Measurements from ENCODE around the gene SCN10A. TPM values are rescaled to one million over a fixed set of nuclear protein-coding genes. Genes with fewer than 3 reads are reported as not detected.

Gene SCN10A
- total RNA-seq, 6 experiments from 2014 or later = not detected

GRCh38 chr3:38648659-38649499, 167.1 kb downstream of the SCN10A start:
- no peak for ATAC-seq
- peaks cover 0 to 16% of the 10 kb centered on the region in 2 donors for H3K27me3 ChIP-seq

GRCh38 chr3:38648024-38648658, 167.9 kb downstream of the SCN10A start:
- TF ChIP-seq, protein P1, sequence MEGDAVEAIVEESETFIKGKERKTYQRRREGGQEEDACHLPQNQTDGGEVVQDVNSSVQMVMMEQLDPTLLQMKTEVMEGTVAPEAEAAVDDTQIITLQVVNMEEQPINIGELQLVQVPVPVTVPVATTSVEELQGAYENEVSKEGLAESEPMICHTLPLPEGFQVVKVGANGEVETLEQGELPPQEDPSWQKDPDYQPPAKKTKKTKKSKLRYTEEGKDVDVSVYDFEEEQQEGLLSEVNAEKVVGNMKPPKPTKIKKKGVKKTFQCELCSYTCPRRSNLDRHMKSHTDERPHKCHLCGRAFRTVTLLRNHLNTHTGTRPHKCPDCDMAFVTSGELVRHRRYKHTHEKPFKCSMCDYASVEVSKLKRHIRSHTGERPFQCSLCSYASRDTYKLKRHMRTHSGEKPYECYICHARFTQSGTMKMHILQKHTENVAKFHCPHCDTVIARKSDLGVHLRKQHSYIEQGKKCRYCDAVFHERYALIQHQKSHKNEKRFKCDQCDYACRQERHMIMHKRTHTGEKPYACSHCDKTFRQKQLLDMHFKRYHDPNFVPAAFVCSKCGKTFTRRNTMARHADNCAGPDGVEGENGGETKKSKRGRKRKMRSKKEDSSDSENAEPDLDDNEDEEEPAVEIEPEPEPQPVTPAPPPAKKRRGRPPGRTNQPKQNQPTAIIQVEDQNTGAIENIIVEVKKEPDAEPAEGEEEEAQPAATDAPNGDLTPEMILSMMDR (IDR thresholded peaks at IDR 0.05) = no peak
- no peak for TF ChIP-seq POLR2A (IDR thresholded peaks at IDR 0.05)
- H3K4me1 ChIP-seq = peaks cover 0 to 7% (median 3%) of the 10 kb centered on the region in 4 donors
- H3K27ac ChIP-seq = no peak overlapping the region
- intact Hi-C loops (cut with DNase I) = no loop called here
- H3K9me3 ChIP-seq = no peaks in the 10 kb centered on the region
- WGBS (ENCODE audit: insufficient coverage, low coverage, low lambda C conversion rate, missing lambda C conversion rate) = 86% methylated on average over 3 of the region's 7 CpGs
- H3K4me3 ChIP-seq = no peak overlapping the region
- ATAC-seq (no peak), DNase-seq (no peak)
- H3K36me3 ChIP-seq = no peaks in the 10 kb centered on the region
- peaks cover 0 to 16% of the 10 kb centered on the region in 2 donors for H3K27me3 ChIP-seq

More at GRCh38 chr3:38648659-38649499, 167.1 kb downstream of the SCN10A start:
- Histone ChIP-seq H3K4me1 (peaks cover 0 to 7% (median 3%) of the 10 kb centered on the region in 4 donors), H3K36me3 (no peaks in the 10 kb centered on the region), H3K9me3 (no peaks in the 10 kb centered on the region), H3K27ac (no peak overlapping the region), H3K4me3 (peak overlapping the region; percentile 21 to 44 (median 23))
- no peak for DNase-seq
- intact Hi-C loops (cut with DNase I) = no loop called here
- TF ChIP-seq POLR2A (IDR thresholded peaks at IDR 0.05) = no peak
- TF ChIP-seq, protein P1 (IDR thresholded peaks at IDR 0.05) = no peak
- WGBS (ENCODE audit: insufficient coverage, low coverage, low lambda C conversion rate, missing lambda C conversion rate) = 29% methylated on average over 12 of the region's 56 CpGs

GRCh38 chr3:38647217-38647970, 168.6 kb downstream of the SCN10A start:
- DNase-seq = no peak
- peaks cover 0 to 16% of the 10 kb centered on the region in 2 donors for H3K27me3 ChIP-seq
- peaks cover 0 to 7% (median 3%) of the 10 kb centered on the region in 4 donors for H3K4me1 ChIP-seq
- ATAC-seq = no peak
- no peaks in the 10 kb centered on the region for H3K9me3 ChIP-seq
- WGBS (ENCODE audit: insufficient coverage, low coverage, low lambda C conversion rate, missing lambda C conversion rate) = 79% methylated on average over 6 of the region's 7 CpGs
- H3K4me3 ChIP-seq = no peak overlapping the region
- no peak for TF ChIP-seq POLR2A (IDR thresholded peaks at IDR 0.05)
- TF ChIP-seq, protein P1 (IDR thresholded peaks at IDR 0.05) = no peak
- intact Hi-C loops (cut with DNase I) = no loop called here
- no peak overlapping the region for H3K27ac ChIP-seq
- no peaks in the 10 kb centered on the region for H3K36me3 ChIP-seq

Other genes starting within 250 kb of the SCN10A start
- gene SCN5A, start 166.5 kb downstream of the SCN10A start, total RNA-seq = under 1 TPM in 1 of 6 experiments, not detected in 5; 0.02 TPM
- under 1 TPM in 5 of 6 experiments, not detected in 1; 0.12 to 0.31 (median 0.16) TPM for gene SCN11A, start 235.7 kb upstream of the SCN10A start, total RNA-seq
- gene WDR48, start 235.8 kb upstream of the SCN10A start, total RNA-seq = 10 to 100 TPM; 11.3 to 21.9 (median 18.3) TPM

All from right lobe of liver (tissue), 6 donors.